Kidney (tissue), 14 donors: ENCODE measurements around the gene C22orf31. TPM values are rescaled to one million over a fixed set of nuclear protein-coding genes. Genes with fewer than 3 reads are reported as not detected.

Source experiments
- DNase-seq, 5 donors: peaks; one replicate each; pipeline ENCODE4 v3.0.0-alpha.2; 2013 to 2020
- FAIRE-seq: peaks from 2 replicates; lab custom pipeline; 2012; peaks lifted over from hg19 to GRCh38; lab: Jason Lieb, UNC
- H3K27ac ChIP-seq, 2 donors: one replicate each; pipeline ENCODE4 v1.7.0; 2013; ENCODE audit warnings: low read depth in 2 of 2, low read length in 2 of 2, inconsistent platforms in 1 of 2
- H3K27me3 ChIP-seq: one replicate; pipeline ENCODE4 v1.7.1; 2013; ENCODE audit warnings: low read length, inconsistent platforms; ENCODE audit not compliant: control insufficient read depth, insufficient read depth
- H3K36me3 ChIP-seq, 3 donors: one replicate each; pipeline versions ENCODE4 v1.7.0 to v1.7.1; 2013; ENCODE audit warnings: low read length in 3 of 3, control low read depth in 1 of 3, inconsistent platforms in 1 of 3; ENCODE audit not compliant: insufficient read depth in 3 of 3, control insufficient read depth in 2 of 3
- H3K4me1 ChIP-seq, 3 donors: one replicate each; pipeline versions ENCODE4 v1.7.0 to v1.7.1; 2013; ENCODE audit warnings: low read length in 3 of 3, inconsistent platforms in 1 of 3, low read depth in 1 of 3; ENCODE audit not compliant: control insufficient read depth in 2 of 3, insufficient read depth in 2 of 3
- H3K4me3 ChIP-seq, 3 donors: one replicate each; pipeline versions ENCODE4 v1.7.0 to v1.8.1; 2013; ENCODE audit warnings: low read length in 3 of 3, control low read depth in 1 of 3, inconsistent platforms in 1 of 3
- H3K9ac ChIP-seq, 3 donors: one replicate each; pipeline versions ENCODE4 v1.7.0 to v1.7.1; 2013; ENCODE audit warnings: low read length in 3 of 3, control low read depth in 1 of 3, inconsistent platforms in 1 of 3
- H3K9me3 ChIP-seq, 3 donors: one replicate each; pipeline versions ENCODE4 v1.7.0 to v1.7.1; 2013; ENCODE audit warnings: low read length in 3 of 3, control low read depth in 1 of 3, inconsistent platforms in 1 of 3; ENCODE audit not compliant: control insufficient read depth in 2 of 3, insufficient read depth in 1 of 3
- intact Hi-C: fragments of 100-400 bp; cut with DNase I; formaldehyde crosslinking; loops from one replicate; pipeline ENCODE4 v1.11.1; 2022
- polyA plus RNA-seq: library from polyadenylated mRNA; stranded (reverse); fragments of 350-450 nt; fragmentation: Illumina TruSeq; extraction: RNeasy Lipid Tissue Mini Kit (QIAGEN cat#74804); gene quantifications from one replicate; pipeline ENCODE4 v1.2.3, GENCODE V29; 2014; ENCODE audit warnings: low read depth, low replicate concordance; ENCODE audit not compliant: insufficient read depth
- total RNA-seq: library from RNA; stranded (reverse); fragmentation: NEBNext Ultra II Directional; extraction: Animal tissue kit (Norgen Biotek cat#: 25700); gene quantifications from one replicate; pipeline ENCODE4 v1.2.1, GENCODE V29; 2021
- TF ChIP-seq, protein P1 (sequence below): IDR thresholded peaks from 3 replicates; pipeline ENCODE4 v1.5.1; 2012; ENCODE audit warnings: mild to moderate bottlenecking, moderate library complexity, borderline replicate concordance; ENCODE audit not compliant: insufficient read depth; ENCODE audit errors: extremely low read depth
- donor health status: control.
- donor health status: control.
- donor health status: control.
- donor health status: control.
- donor health status: control.
- donor health status: DM: yes; HTN: yes; CAD: no.
- donor health status: Normal renal cell carcinoma (clear cell type).

Gene C22orf31
- total and polyA plus RNA-seq, 2 donors from 2014 or later, result not detected

GRCh38 chr22:29102300-29102699, 40.7 kb upstream of the C22orf31 start:
- no peaks in the 10 kb centered on the region for H3K9me3 ChIP-seq
- TF ChIP-seq, protein P1, sequence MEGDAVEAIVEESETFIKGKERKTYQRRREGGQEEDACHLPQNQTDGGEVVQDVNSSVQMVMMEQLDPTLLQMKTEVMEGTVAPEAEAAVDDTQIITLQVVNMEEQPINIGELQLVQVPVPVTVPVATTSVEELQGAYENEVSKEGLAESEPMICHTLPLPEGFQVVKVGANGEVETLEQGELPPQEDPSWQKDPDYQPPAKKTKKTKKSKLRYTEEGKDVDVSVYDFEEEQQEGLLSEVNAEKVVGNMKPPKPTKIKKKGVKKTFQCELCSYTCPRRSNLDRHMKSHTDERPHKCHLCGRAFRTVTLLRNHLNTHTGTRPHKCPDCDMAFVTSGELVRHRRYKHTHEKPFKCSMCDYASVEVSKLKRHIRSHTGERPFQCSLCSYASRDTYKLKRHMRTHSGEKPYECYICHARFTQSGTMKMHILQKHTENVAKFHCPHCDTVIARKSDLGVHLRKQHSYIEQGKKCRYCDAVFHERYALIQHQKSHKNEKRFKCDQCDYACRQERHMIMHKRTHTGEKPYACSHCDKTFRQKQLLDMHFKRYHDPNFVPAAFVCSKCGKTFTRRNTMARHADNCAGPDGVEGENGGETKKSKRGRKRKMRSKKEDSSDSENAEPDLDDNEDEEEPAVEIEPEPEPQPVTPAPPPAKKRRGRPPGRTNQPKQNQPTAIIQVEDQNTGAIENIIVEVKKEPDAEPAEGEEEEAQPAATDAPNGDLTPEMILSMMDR, result no peak
- no peaks in the 10 kb centered on the region for H3K27me3 ChIP-seq
- no peak overlapping the region for H3K27ac ChIP-seq
- no peak for FAIRE-seq
- H3K36me3 ChIP-seq, result peaks cover 0 to 5% (median 4%) of the 10 kb centered on the region in 3 donors
- no peaks in the 10 kb centered on the region for H3K4me1 ChIP-seq
- no peak overlapping the region for H3K9ac ChIP-seq
- intact Hi-C loops, result no loop called here
- H3K4me3 ChIP-seq, result no peak overlapping the region
- no peak for DNase-seq

DNA sequence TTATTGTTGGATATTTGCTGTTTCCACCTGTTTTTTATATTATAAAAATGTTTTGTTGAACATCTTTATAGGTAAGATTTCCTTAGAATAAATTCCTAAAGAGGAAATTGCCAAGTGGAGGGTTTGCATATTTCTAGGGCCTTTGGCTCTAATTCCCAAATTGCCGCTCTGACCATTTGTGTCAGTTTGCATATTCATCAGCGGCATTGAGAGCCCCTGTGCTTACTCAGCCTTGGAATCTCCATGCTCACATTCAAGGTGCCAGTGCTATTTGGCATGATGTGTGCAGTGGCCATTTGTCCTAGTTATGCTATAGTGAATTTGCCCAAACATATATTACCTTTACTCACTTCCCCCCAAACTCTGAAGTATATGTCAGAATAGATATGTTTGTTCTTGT, 36.7 kb upstream of the C22orf31 start:
- intact Hi-C loops, result no loop called here
- H3K4me3 ChIP-seq, result no peak overlapping the region
- FAIRE-seq (no peak), DNase-seq (no peak)
- H3K4me1 ChIP-seq, result peaks cover 0 to 6% (median 0%) of the 10 kb centered on the region in 3 donors
- H3K9ac ChIP-seq, result no peak overlapping the region
- no peak overlapping the region for H3K27ac ChIP-seq
- TF ChIP-seq, protein P1, result no peak
- no peaks in the 10 kb centered on the region for H3K27me3 ChIP-seq
- no peaks in the 10 kb centered on the region for H3K9me3 ChIP-seq
- H3K36me3 ChIP-seq, result peaks cover 4 to 13% (median 5%) of the 10 kb centered on the region in 3 donors

GRCh38 chr22:29096736-29097669, 35.4 kb upstream of the C22orf31 start:
- Histone ChIP-seq H3K9ac (no peak overlapping the region), H3K27me3 (no peaks in the 10 kb centered on the region), H3K4me3 (no peak overlapping the region), H3K27ac (no peak overlapping the region), H3K36me3 (peaks cover 4 to 11% (median 5%) of the 10 kb centered on the region in 3 donors), H3K9me3 (no peaks in the 10 kb centered on the region), H3K4me1 (peaks cover 0 to 6% (median 1%) of the 10 kb centered on the region in 3 donors)
- TF ChIP-seq, protein P1, result no peak
- DNase-seq (peak in 4 of 5 donors; percentile 52 to 91 (median 78)), FAIRE-seq (no peak)
- intact Hi-C loops, result no loop called here
